Sigmoid colon (tissue), 7 donors: ENCODE results near the gene DCC. TPM values are rescaled to one million over a fixed set of nuclear protein-coding genes. Genes with fewer than 3 reads are reported as not detected.

Source experiments
- DNase-seq: peaks from one replicate; pipeline ENCODE4 v3.0.0-alpha.2; 2019
- H3K27ac ChIP-seq, 4 donors: fragments of 200-600 bp; sonication (generic); one replicate each; pipeline ENCODE4 v1.5.1; 2016 to 2019; ENCODE audit warnings: mild to moderate bottlenecking in 1 of 4
- H3K27me3 ChIP-seq, 3 donors: fragments of 200-600 bp; sonication (generic); one replicate each; pipeline ENCODE4 v1.5.1; 2019; ENCODE audit warnings: mild to moderate bottlenecking in 1 of 3
- H3K36me3 ChIP-seq, 4 donors: fragments of 200-600 bp; sonication (generic); one replicate each; pipeline ENCODE4 v1.5.1; 2016 to 2019
- H3K4me1 ChIP-seq, 4 donors: fragments of 200-600 bp; sonication (generic); one replicate each; pipeline ENCODE4 v1.5.1; 2017 to 2019
- H3K4me3 ChIP-seq, 4 donors: fragments of 200-600 bp; sonication (generic); one replicate each; pipeline ENCODE4 v1.5.1; 2017 to 2019; ENCODE audit warnings: mild to moderate bottlenecking in 2 of 4, moderate library complexity in 1 of 4
- H3K9me3 ChIP-seq, 4 donors: fragments of 200-600 bp in 3 of 4; sonication (generic) in 3 of 4; one replicate each; pipeline versions ENCODE4 v1.5.1 to v1.6.1; 2013 to 2019
- CTCF ChIP-seq, 4 experiments: fragments of 450-650 bp in 3 of 4; fragments of 200-600 bp in 1 of 4; IDR thresholded peaks; one replicate each; pipeline ENCODE4 v1.5.1; 2016 to 2019; ENCODE audit warnings: antibody characterized with exemption in 4 of 4, mild to moderate bottlenecking in 3 of 4, moderate library complexity in 2 of 4
- EP300 ChIP-seq, 4 donors: sonication (generic); formaldehyde crosslinking; IDR thresholded peaks; one replicate each; pipeline ENCODE4 v1.6.1; 2017; ENCODE audit warnings: antibody characterized with exemption in 4 of 4
- POLR2A ChIP-seq, 2 donors: fragments of 450-650 bp; IDR thresholded peaks; one replicate each; pipeline ENCODE4 v1.6.1; 2016; ENCODE audit warnings: antibody characterized with exemption in 2 of 2, mild to moderate bottlenecking in 2 of 2, moderate library complexity in 2 of 2
- POLR2AphosphoS5 ChIP-seq, 4 donors: sonication (generic); formaldehyde crosslinking; IDR thresholded peaks; one replicate each; pipeline ENCODE4 v1.6.1; 2017; ENCODE audit warnings: antibody characterized with exemption in 4 of 4
- WGBS, 2 donors: extraction: QIAGEN DNeasy Blood & Tissue Kit; methylation state at CpG; one replicate each; pipeline ENCODE4 v1.1.7; 2013; 5-methylcytosine and 5-hydroxymethylcytosine counted together
- intact Hi-C: fragments of 100-400 bp; cut with DNase I; formaldehyde crosslinking; loops from one replicate; pipeline ENCODE4 v1.15.1; 2023
- polyA plus RNA-seq, 3 donors: library from polyadenylated mRNA; stranded (reverse); fragments of 200-250 nt; gene quantifications; one replicate each; pipeline ENCODE4 v1.2.3, GENCODE V29; 2013
- total RNA-seq, 4 donors: library from RNA; depleted of rRNA; stranded (reverse); fragments of >200 nt; gene quantifications; one replicate each; pipeline ENCODE4 v1.1.0, GENCODE V29; 2016
- donor health status: healthy with polysubstance abuse.
- donor health status: Bipolar disorder and iron deficiency.
- donor health status: healthy.

Gene DCC
- total and polyA plus RNA-seq, 7 donors, result 0.04 to 0.83 (median 0.36) TPM; not detected in 2

GRCh38 chr18:52567360-52567759 is 227.4 kb downstream of the DCC start:
- TF ChIP-seq CTCF (IDR thresholded peaks at IDR 0.05) (no peak), EP300 (IDR thresholded peaks at IDR 0.05) (no peak), POLR2A (IDR thresholded peaks at IDR 0.05) (no peak), POLR2AphosphoS5 (IDR thresholded peaks at IDR 0.05) (no peak)
- no peaks in the 10 kb centered on the region for H3K27me3 ChIP-seq

GRCh38 chr18:52569492-52569891 is 229.5 kb downstream of the DCC start:
- WGBS, 2 donors, result 21 to 83% methylated on average over 1 of the region's 1 CpG
- no peaks in the 10 kb centered on the region for H3K36me3 ChIP-seq
- H3K4me3 ChIP-seq, result no peak overlapping the region
- no peak for DNase-seq
- TF ChIP-seq POLR2A (IDR thresholded peaks at IDR 0.05) (no peak), POLR2AphosphoS5 (IDR thresholded peaks at IDR 0.05) (no peak)
- H3K27ac ChIP-seq, result no peak overlapping the region
- no peaks in the 10 kb centered on the region for H3K9me3 ChIP-seq
- no peaks in the 10 kb centered on the region for H3K27me3 ChIP-seq
- H3K4me1 ChIP-seq, result peaks cover 0 to 7% (median 0%) of the 10 kb centered on the region in 4 donors
- intact Hi-C loops, result no loop called here

More at GRCh38 chr18:52567360-52567759, 227.4 kb downstream of the DCC start:
- 66 to 67% methylated on average over 4 of the region's 4 CpGs for WGBS, 2 donors
- no peak for DNase-seq
- H3K27ac ChIP-seq, result no peak overlapping the region
- H3K36me3 ChIP-seq, result no peaks in the 10 kb centered on the region
- intact Hi-C loops, result no loop called here
- no peaks in the 10 kb centered on the region for H3K9me3 ChIP-seq
- no peak overlapping the region for H3K4me3 ChIP-seq
- peaks cover 0 to 7% (median 0%) of the 10 kb centered on the region in 4 donors for H3K4me1 ChIP-seq

GRCh38 chr18:52570975-52571374 is 231.0 kb downstream of the DCC start:
- no peak for DNase-seq
- Histone ChIP-seq H3K4me1 (peaks cover 0 to 7% (median 0%) of the 10 kb centered on the region in 4 donors), H3K27ac (no peak overlapping the region), H3K9me3 (no peaks in the 10 kb centered on the region), H3K36me3 (no peaks in the 10 kb centered on the region), H3K4me3 (no peak overlapping the region), H3K27me3 (no peaks in the 10 kb centered on the region)
- TF ChIP-seq EP300 (IDR thresholded peaks at IDR 0.05) (no peak), POLR2AphosphoS5 (IDR thresholded peaks at IDR 0.05) (no peak), POLR2A (IDR thresholded peaks at IDR 0.05) (no peak), CTCF (IDR thresholded peaks at IDR 0.05) (no peak)
- WGBS, 2 donors, result 79 to 81% methylated on average over 2 of the region's 2 CpGs
- intact Hi-C loops, result no loop called here

- WGBS, 2 donors, result 61 to 66% methylated on average over 13 of the region's 13 CpGs
- Histone ChIP-seq H3K36me3 (no peaks in the 10 kb centered on the region), H3K27ac (no peak overlapping the region), H3K4me3 (no peak overlapping the region), H3K4me1 (peaks cover 0 to 7% (median 0%) of the 10 kb centered on the region in 4 donors), H3K27me3 (no peaks in the 10 kb centered on the region), H3K9me3 (no peaks in the 10 kb centered on the region)
- intact Hi-C loops, result no loop called here
- TF ChIP-seq EP300 (IDR thresholded peaks at IDR 0.05) (no peak), CTCF (IDR thresholded peaks at IDR 0.05) (no peak), POLR2AphosphoS5 (IDR thresholded peaks at IDR 0.05) (no peak), POLR2A (IDR thresholded peaks at IDR 0.05) (no peak)
- no peak for DNase-seq
Measured at GRCh38 chr18:52572036-52573000, 232.3 kb downstream of the DCC start.

- Histone ChIP-seq H3K36me3 (no peaks in the 10 kb centered on the region), H3K27ac (no peak overlapping the region), H3K4me1 (no peaks in the 10 kb centered on the region), H3K27me3 (no peaks in the 10 kb centered on the region), H3K9me3 (no peaks in the 10 kb centered on the region), H3K4me3 (no peak overlapping the region)
- 61 to 67% methylated on average over 3 of the region's 3 CpGs for WGBS, 2 donors
- no peak for DNase-seq
- intact Hi-C loops, result no loop called here
- TF ChIP-seq EP300 (IDR thresholded peaks at IDR 0.05) (no peak), POLR2AphosphoS5 (IDR thresholded peaks at IDR 0.05) (no peak), CTCF (IDR thresholded peaks at IDR 0.05) (no peak), POLR2A (IDR thresholded peaks at IDR 0.05) (no peak)
Measured at GRCh38 chr18:52577795-52578194, 237.8 kb downstream of the DCC start.
